ENCODE measurements around the gene DES.

The DES gene

GRCh38 chr2:219453671-219454590 lies 35.8 kb downstream of the DES start:
- DNase-seq (ENCODE audit: low read depth, low spot score) = no peak

- no peak for DNase-seq (ENCODE audit: low read depth, low spot score)
These were observed 37.4 kb downstream of the DES start for GRCh38 chr2:219455581-219455980.

- no peak for DNase-seq (ENCODE audit: low read depth, low spot score)
These were observed 39.7 kb downstream of the DES start for GRCh38 chr2:219457784-219458369.

- DNase-seq (ENCODE audit: low read depth, low spot score) = no peak
These were observed 40.8 kb downstream of the DES start for GRCh38 chr2:219458996-219459395.

- DNase-seq (ENCODE audit: low read depth, low spot score) = no peak
These were observed 41.5 kb downstream of the DES start for GRCh38 chr2:219459460-219460311.

- no peak for DNase-seq (ENCODE audit: low read depth, low spot score)
These were observed 42.3 kb downstream of the DES start for GRCh38 chr2:219460424-219460926.

- no peak for DNase-seq (ENCODE audit: low read depth, low spot score)
These were observed 42.9 kb downstream of the DES start for GRCh38 chr2:219461047-219461514.

- no peak for DNase-seq (ENCODE audit: low read depth, low spot score)
These were observed 43.5 kb downstream of the DES start for GRCh38 chr2:219461669-219462068.

- DNase-seq (ENCODE audit: low read depth, low spot score) = no peak
These were observed 44.2 kb downstream of the DES start for GRCh38 chr2:219462349-219462748.

GRCh38 chr2:219464286-219465032 lies 46.3 kb downstream of the DES start:
- DNase-seq (ENCODE audit: low read depth, low spot score) = no peak

GRCh38 chr2:219465659-219466561 lies 47.7 kb downstream of the DES start:
- DNase-seq (ENCODE audit: low read depth, low spot score) = no peak

GRCh38 chr2:219466816-219467735 lies 48.9 kb downstream of the DES start:
- no peak for DNase-seq (ENCODE audit: low read depth, low spot score)

- DNase-seq (ENCODE audit: low read depth, low spot score) = no peak
These were observed 49.5 kb downstream of the DES start for GRCh38 chr2:219467736-219468075.

GRCh38 chr2:219468410-219469185 lies 50.4 kb downstream of the DES start:
- DNase-seq (ENCODE audit: low read depth, low spot score) = no peak

- DNase-seq (ENCODE audit: low read depth, low spot score) = no peak
These were observed 51.1 kb downstream of the DES start for GRCh38 chr2:219469186-219469724.

- no peak for DNase-seq (ENCODE audit: low read depth, low spot score)
These were observed 52.3 kb downstream of the DES start for GRCh38 chr2:219470429-219470828.

GRCh38 chr2:219471476-219472371 lies 53.5 kb downstream of the DES start:
- no peak for DNase-seq (ENCODE audit: low read depth, low spot score)
